ENCODE data around the gene FMNL2.

The FMNL2 gene

GRCh38 chr2:152488075-152488474, 153.1 kb downstream of the FMNL2 start:
- in situ Hi-C loops (cut with MboI; ENCODE audit: low sequenced_read_pairs), result no loop called here

DNA sequence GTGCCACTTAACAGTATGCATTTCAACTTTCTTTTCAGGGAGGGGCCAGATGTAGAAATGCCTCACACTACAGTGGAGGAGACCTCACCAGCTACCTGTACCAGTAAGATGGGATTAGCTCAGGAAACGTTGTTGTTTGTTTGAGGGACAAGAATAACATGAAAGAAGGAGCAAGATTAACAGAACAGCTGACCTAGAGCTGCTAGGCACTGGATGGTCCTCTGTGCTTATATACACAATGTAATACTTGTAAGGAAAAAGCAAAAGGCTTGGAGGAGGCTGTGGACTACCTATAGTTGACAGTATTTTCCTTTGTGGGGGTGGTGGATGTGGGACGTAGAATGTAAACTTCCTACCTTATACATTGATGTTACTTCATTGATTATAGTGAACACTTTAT, 154.4 kb downstream of the FMNL2 start:
- in situ Hi-C loops (cut with MboI; ENCODE audit: low sequenced_read_pairs), result no loop called here

DNA sequence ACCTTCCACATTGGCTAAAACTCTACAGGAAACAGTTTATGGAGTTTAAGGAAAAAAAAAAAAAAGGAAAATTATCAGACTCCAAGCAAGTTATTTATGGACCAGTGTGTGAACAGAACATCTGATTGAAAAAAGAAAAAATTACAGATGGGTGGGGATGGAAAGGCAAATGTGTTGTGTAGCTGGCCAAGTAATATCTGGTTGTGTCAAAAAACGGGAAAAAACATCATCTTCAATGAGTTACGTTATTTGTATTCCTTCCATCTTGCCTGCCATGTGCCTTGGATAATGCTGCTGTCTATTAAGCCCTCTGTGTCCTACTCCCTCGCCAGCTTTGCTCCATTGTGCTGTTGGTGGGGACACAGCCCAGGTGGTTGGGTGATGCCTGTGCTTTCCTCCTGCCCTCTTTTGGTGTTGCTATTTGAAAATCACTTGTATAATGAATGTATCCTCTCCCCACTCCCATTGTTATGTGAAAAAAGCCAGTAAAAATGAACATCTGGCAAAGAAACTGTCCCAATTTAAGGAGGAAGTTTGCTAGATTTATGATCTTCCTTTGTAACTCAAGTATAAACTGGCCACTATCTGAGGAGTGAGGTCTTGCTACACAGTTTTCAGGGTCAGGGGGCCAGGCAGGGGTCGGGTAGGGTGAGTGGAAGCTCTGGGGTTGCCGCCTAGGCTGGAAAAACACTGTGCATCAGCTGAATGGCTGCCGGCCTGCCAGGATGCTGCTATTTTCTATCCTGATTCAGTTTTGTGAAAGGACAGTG, 155.9 kb downstream of the FMNL2 start:
- in situ Hi-C loops (cut with MboI; ENCODE audit: low sequenced_read_pairs), result no loop called here

GRCh38 chr2:152492131-152492530, 157.2 kb downstream of the FMNL2 start:
- in situ Hi-C loops (cut with MboI; ENCODE audit: low sequenced_read_pairs), result no loop called here

DNA sequence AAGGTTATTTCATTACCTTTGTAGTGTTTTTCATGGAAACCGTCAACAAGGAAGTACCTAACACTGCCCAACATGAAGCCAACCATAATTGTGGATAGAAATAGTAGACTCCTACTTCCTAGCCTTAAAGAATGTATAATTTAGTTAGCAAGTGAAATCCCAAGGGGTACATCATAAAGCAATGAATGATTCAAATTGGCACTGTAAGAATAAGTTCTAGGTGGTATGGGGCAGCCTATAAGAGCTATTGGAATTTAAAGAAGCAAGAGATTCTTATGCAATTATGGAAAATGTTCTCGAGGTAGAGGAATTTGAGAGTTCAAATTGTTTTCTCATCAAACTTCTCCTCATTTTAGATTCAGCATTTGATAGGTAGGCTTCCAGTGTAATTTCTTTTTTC, 157.9 kb downstream of the FMNL2 start:
- in situ Hi-C loops (cut with MboI; ENCODE audit: low sequenced_read_pairs), result no loop called here

GRCh38 chr2:152493417-152493816, 158.4 kb downstream of the FMNL2 start:
- in situ Hi-C loops (cut with MboI; ENCODE audit: low sequenced_read_pairs), result no loop called here

DNA sequence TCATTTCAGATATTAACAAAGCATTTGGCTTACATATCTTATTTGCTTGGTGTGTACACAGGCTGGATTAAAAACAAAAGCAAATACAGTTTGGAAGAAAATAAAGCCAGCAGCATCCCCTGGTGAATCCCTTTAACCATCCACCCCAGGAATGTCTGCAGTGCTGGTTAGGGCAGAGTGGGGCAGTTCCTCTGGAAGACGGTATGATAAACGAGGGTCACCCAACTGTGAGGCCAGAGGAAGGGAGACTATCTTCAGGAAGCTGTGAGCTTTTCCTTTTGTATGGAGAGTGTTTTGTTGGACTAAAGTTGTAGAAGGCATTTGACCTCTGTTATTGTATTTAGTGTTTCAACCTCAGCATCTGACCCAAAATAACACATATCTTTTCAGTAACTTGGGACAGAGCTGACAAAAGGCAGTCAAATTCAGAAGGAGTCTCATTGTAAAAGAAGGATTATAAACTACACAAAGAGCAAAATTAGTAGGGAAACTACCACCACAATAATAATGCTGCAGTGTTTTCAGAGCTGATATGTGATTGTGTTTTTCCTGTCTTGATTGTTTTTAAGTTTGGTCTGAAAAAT, 159.1 kb downstream of the FMNL2 start:
- in situ Hi-C loops (cut with MboI; ENCODE audit: low sequenced_read_pairs), result no loop called here

GRCh38 chr2:152496371-152496770, 161.4 kb downstream of the FMNL2 start:
- in situ Hi-C loops (cut with MboI; ENCODE audit: low sequenced_read_pairs), result no loop called here

DNA sequence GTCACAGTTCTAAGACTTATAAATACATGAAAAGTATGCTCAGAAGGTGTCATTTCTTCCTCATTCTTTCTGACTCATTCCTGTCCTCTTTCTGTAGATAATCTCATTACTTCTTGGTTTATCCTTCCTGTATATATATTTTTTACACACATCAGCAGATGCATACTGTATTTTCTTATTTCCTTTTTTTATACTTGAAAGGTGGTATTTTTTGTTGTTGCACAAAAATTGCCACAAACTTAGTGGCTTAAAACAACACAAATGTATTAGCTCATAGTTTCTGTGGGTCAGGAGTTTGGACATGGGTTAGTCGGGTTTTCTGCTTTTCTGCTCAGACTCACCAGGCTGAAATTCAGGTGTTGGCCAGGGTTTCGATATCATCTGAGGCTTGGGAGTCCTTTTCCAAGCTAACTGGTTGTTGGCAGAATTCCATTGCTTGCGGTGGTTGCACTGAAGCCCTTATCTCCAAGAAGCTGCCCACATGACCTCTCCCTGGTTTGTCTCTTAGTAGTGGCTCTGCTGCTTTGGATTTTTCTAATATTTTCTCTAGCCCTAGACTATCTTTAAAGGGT, 162.6 kb downstream of the FMNL2 start:
- in situ Hi-C loops (cut with MboI; ENCODE audit: low sequenced_read_pairs), result no loop called here

GRCh38 chr2:152499331-152499816, 164.4 kb downstream of the FMNL2 start:
- in situ Hi-C loops (cut with MboI; ENCODE audit: low sequenced_read_pairs), result no loop called here

- in situ Hi-C loops (cut with MboI; ENCODE audit: low sequenced_read_pairs), result no loop called here
These were observed 165.1 kb downstream of the FMNL2 start for GRCh38 chr2:152499896-152500735.

- in situ Hi-C loops (cut with MboI; ENCODE audit: low sequenced_read_pairs), result no loop called here
These were observed 165.8 kb downstream of the FMNL2 start for GRCh38 chr2:152500772-152501171.

DNA sequence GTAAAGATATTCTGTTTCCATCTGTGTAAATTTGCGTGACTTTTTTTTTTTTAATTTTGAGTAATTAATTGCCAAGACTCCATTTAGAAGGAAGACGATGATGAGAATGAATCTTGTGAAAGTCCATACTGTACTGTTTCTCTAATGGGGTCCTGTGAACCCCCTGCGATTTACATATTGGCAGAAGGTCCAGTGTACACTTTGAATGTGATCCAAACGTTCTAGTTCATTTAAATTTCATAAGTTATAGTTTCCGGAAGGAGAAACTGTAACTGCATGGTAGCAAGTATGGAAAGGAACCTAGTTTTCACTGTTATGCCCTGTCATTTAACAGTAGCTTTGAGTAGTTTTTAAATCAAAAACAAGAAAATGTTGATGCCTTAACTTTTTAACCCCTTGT, 166.7 kb downstream of the FMNL2 start:
- in situ Hi-C loops (cut with MboI; ENCODE audit: low sequenced_read_pairs), result no loop called here

DNA sequence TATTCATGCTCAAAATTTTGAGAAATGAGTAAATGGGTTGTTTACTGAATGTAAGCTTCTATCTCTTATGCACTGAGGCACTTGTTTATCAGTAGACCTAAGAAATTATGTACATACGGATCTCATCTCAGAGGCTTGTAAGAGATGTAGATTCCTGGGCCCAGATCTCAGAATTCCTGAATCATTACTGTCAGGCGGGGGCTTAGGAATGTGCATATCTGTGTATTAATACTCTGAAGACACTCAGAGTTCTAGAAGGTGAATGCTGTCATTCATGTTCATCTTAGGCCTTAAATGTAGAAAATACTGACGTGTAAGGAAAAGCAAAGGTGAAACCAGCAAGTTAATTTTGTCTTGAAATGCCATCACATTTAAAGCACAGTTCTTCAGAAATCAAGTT, 169.6 kb downstream of the FMNL2 start:
- in situ Hi-C loops (cut with MboI; ENCODE audit: low sequenced_read_pairs), result no loop called here

DNA sequence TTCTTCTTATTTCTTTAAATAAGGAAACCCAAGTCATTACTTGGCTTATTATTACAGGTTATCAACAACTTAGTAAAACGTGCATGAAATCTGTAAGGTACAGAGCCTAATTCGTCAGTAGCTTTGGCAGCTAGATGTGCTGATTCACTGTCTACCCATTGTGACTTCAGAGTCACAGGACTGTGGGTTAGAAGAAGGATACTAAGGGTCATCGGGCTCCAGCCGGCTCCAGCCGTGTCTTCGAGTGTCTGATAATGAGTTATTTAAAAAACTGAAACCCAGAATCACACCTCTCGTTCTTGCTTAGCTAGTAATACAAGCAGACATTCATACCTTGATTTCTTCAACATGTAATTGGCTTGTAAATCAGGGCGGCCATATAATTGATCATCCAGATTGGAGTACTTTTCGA, 170.5 kb downstream of the FMNL2 start:
- in situ Hi-C loops (cut with MboI; ENCODE audit: low sequenced_read_pairs), result no loop called here

DNA sequence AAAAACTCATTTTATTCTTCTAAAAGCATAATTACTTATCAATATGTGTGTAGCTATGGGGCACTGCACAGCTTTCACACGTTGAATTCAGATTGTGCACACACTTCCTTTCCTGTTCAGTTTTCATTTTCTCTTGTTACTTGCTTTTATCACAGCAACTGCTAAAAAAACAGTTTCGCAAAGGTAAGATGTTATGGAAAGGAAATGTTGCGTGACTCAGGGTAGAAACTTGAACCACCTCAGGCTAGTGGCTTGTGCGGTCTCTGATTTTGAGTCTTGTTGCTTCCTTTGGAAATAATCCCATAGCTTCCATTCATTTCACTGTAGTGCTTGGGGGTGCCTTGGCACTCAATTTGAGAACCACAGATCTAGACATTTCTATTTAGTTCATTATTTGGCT, 171.9 kb downstream of the FMNL2 start:
- in situ Hi-C loops (cut with MboI; ENCODE audit: low sequenced_read_pairs), result no loop called here

DNA sequence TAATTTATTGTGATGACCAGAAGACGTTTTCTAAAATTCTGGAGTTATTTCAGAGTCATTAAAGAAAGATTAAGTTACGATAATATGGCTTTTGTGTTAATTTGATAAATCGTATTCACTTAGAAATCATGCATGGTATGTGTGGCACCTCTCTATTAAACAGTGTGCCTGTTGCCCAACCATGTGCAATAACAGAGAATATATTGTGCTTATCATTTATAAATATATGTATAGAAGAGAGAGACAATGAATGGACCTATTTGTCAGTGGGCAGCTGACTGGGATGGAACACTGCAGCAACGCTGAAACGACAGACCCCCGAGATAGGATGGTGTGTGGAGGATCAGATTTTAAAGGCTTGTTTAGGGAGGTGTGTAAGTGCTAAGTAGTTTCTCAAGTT, 172.9 kb downstream of the FMNL2 start:
- in situ Hi-C loops (cut with MboI; ENCODE audit: low sequenced_read_pairs), result no loop called here

GRCh38 chr2:152508446-152508845, 173.5 kb downstream of the FMNL2 start:
- in situ Hi-C loops (cut with MboI; ENCODE audit: low sequenced_read_pairs), result no loop called here

DNA sequence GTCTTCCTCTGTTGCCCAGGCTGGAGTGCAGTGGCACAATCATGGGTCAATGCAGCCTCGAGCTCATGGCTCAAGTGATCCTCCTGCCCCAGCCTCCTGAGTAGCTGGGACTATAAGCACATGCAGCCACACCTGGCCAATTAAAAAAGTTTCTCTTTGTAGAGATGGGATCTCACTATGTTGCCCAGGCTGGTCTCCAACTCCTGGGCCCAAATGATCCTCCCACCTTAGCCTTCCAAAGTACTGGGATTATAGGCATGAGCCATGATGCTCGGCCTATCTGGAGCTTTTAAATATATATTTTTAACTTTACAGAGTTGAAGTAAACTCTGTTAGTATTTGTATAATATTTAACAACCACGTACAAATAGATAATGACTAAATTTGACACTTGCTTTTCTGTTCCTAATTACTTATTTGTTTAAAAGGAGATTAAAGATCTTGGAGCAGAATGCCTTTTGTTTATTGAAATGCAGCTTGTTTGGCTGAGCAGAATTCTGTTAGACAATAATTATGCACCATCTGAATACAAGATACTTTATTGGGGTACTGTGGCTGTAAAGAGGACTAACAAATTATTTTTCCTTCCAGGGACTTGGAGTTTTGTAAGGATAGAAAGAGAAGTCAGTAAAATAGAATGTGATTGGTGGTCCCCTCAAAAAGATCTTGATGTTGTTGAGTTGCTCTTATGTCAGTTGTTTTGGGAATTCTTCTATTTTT, 175.0 kb downstream of the FMNL2 start:
- in situ Hi-C loops (cut with MboI; ENCODE audit: low sequenced_read_pairs), result no loop called here

- in situ Hi-C loops (cut with MboI; ENCODE audit: low sequenced_read_pairs), result no loop called here
These were observed 175.6 kb downstream of the FMNL2 start for GRCh38 chr2:152510621-152511020.

DNA sequence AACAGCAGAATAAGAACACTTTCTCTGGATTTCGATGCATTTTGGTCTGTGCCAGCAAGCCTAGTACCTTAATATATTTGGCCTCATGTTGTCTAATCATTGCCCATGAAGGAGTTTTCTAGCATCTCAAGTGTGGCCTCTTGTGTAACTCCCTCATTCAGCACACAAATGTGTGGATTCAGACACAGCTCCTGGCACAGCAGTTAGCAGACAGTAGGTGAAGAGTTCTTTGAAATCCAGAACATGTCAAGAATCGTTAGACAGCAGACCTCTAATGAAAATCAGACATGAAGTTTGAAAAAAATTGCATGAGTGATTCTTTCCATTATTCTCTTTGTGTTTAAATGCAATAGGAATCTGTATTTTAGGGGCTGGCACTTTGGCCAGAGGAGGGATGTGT, 177.0 kb downstream of the FMNL2 start:
- in situ Hi-C loops (cut with MboI; ENCODE audit: low sequenced_read_pairs), result no loop called here
